ENCODE measurements around the gene ARID1A.

DNA sequence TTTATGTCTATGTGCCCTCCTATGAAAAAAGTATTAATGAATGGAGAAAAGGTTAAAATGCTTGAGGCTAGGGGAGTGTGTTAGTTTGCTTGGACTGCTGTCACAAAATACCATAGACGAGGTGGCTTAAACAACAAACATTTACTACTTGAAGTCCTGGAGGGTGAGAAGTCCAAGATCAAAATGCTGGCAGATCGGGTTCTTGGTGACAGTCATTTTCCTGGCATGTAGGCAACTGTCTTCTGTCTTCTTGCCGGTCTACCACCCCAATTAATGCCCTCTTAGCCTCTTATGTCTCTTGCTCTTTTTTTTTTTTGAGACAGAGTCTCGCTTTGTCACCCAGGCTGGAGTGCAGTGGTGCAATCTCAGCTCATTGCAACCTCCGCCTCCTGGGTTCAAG lies 15.0 kb downstream of the ARID1A start:
- TF ChIP-seq POLR2A (IDR thresholded peaks at IDR 0.05) (no peak), CTCF (IDR thresholded peaks at IDR 0.05) (no peak), POLR2AphosphoS5 (IDR thresholded peaks at IDR 0.05) (no peak)

Measured in sigmoid colon (tissue), 4 donors.